Colonic mucosa (tissue), 4 donors: ENCODE data around the gene CD22. TPM values are rescaled to one million over a fixed set of nuclear protein-coding genes. Genes with fewer than 3 reads are reported as not detected.

ENCODE experiments used
- DNase-seq: peaks from one replicate; pipeline ENCODE4 v3.0.0-alpha.2; 2020
- H3K27ac ChIP-seq: fragments of 200-600 bp; one replicate; pipeline ENCODE4 v1.8.0; 2021
- H3K27me3 ChIP-seq: fragments of 200-600 bp; one replicate; pipeline ENCODE4 v1.8.0; 2021
- H3K36me3 ChIP-seq: fragments of 200-600 bp; one replicate; pipeline ENCODE4 v1.8.0; 2021
- H3K4me1 ChIP-seq: fragments of 200-600 bp; one replicate; pipeline ENCODE4 v1.8.0; 2021; ENCODE audit warnings: mild to moderate bottlenecking
- H3K4me3 ChIP-seq: fragments of 200-600 bp; one replicate; pipeline ENCODE4 v1.8.0; 2021
- H3K9ac ChIP-seq, 2 donors: one replicate each; pipeline ENCODE4 v1.7.0; 2013; ENCODE audit warnings: control low read depth in 2 of 2, low read depth in 2 of 2, low read length in 2 of 2
- H3K9me3 ChIP-seq: fragments of 200-600 bp; one replicate; pipeline ENCODE4 v1.8.0; 2021
- intact Hi-C: fragments of 100-400 bp; cut with DNase I; formaldehyde crosslinking; loops from one replicate; pipeline ENCODE4 v1.14.1; 2022
- total RNA-seq, 2 donors: library from RNA; stranded (reverse); fragmentation: NEBNext Ultra II Directional in 1 of 2; extraction: Animal tissue kit (Norgen Biotek cat#: 25700) in 1 of 2; gene quantifications; one replicate each; pipeline ENCODE4 v1.2.1, GENCODE V29; 2021
- TF ChIP-seq, protein P1 (sequence below): fragments of 200-600 bp; IDR thresholded peaks from one replicate; pipeline ENCODE4 v1.8.0; 2022; ENCODE audit warnings: antibody characterized with exemption, mild to moderate bottlenecking
- donor health status: healthy.
- donor health status: DM: no; HTN: no; CAD: no.
- donor health status: DM: no; HTN: no; CAD: no.

CD22 gene
- total RNA-seq, 2 donors from 2014 or later, result 1.6 to 3.0 TPM

- H3K4me3 ChIP-seq, result no peak overlapping the region
- H3K36me3 ChIP-seq, result no peaks in the 10 kb centered on the region
- DNase-seq, result no peak
- H3K27ac ChIP-seq, result no peak overlapping the region
- intact Hi-C loops, result no loop called here
- H3K4me1 ChIP-seq, result no peaks in the 10 kb centered on the region
- TF ChIP-seq, protein P1, sequence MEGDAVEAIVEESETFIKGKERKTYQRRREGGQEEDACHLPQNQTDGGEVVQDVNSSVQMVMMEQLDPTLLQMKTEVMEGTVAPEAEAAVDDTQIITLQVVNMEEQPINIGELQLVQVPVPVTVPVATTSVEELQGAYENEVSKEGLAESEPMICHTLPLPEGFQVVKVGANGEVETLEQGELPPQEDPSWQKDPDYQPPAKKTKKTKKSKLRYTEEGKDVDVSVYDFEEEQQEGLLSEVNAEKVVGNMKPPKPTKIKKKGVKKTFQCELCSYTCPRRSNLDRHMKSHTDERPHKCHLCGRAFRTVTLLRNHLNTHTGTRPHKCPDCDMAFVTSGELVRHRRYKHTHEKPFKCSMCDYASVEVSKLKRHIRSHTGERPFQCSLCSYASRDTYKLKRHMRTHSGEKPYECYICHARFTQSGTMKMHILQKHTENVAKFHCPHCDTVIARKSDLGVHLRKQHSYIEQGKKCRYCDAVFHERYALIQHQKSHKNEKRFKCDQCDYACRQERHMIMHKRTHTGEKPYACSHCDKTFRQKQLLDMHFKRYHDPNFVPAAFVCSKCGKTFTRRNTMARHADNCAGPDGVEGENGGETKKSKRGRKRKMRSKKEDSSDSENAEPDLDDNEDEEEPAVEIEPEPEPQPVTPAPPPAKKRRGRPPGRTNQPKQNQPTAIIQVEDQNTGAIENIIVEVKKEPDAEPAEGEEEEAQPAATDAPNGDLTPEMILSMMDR, result no peak
- H3K9me3 ChIP-seq, result no peaks in the 10 kb centered on the region
- no peaks in the 10 kb centered on the region for H3K27me3 ChIP-seq
- H3K9ac ChIP-seq, result no peak overlapping the region
Measured at GRCh38 chr19:35348911-35349611, 20.1 kb downstream of the CD22 start.

GRCh38 chr19:35349614-35350521 is 20.9 kb downstream of the CD22 start:
- no peaks in the 10 kb centered on the region for H3K27me3 ChIP-seq
- no peak overlapping the region for H3K9ac ChIP-seq
- H3K4me1 ChIP-seq, result no peaks in the 10 kb centered on the region
- no peak overlapping the region for H3K27ac ChIP-seq
- no peak for DNase-seq
- TF ChIP-seq, protein P1, result no peak
- H3K36me3 ChIP-seq, result no peaks in the 10 kb centered on the region
- no peak overlapping the region for H3K4me3 ChIP-seq
- intact Hi-C loops, result loop anchor here (10.0 kb wide), 1 partner anchor 145 kb away; the partner anchor contains the start of gene KRTDAP
- H3K9me3 ChIP-seq, result no peaks in the 10 kb centered on the region

GRCh38 chr19:35350591-35350990 is 21.6 kb downstream of the CD22 start:
- Histone ChIP-seq H3K4me3 (no peak overlapping the region), H3K9ac (no peak overlapping the region), H3K27me3 (no peaks in the 10 kb centered on the region), H3K27ac (no peak overlapping the region), H3K36me3 (no peaks in the 10 kb centered on the region), H3K9me3 (no peaks in the 10 kb centered on the region), H3K4me1 (no peaks in the 10 kb centered on the region)
- TF ChIP-seq, protein P1, result no peak
- DNase-seq, result no peak
- intact Hi-C loops, result loop anchor here (10.0 kb wide), 1 partner anchor 144 kb away; the partner anchor contains the start of gene KRTDAP

GRCh38 chr19:35351411-35352176 is 22.6 kb downstream of the CD22 start:
- Histone ChIP-seq H3K9me3 (no peaks in the 10 kb centered on the region), H3K27ac (no peak overlapping the region), H3K36me3 (no peaks in the 10 kb centered on the region), H3K9ac (no peak overlapping the region), H3K4me1 (no peaks in the 10 kb centered on the region), H3K4me3 (no peak overlapping the region), H3K27me3 (no peaks in the 10 kb centered on the region)
- no peak for DNase-seq
- TF ChIP-seq, protein P1, result no peak
- intact Hi-C loops, result loop anchor here (2.0 to 10.0 kb wide), 2 partner anchors 117 to 143 kb away; partner anchors contain the start of gene KRTDAP

DNA sequence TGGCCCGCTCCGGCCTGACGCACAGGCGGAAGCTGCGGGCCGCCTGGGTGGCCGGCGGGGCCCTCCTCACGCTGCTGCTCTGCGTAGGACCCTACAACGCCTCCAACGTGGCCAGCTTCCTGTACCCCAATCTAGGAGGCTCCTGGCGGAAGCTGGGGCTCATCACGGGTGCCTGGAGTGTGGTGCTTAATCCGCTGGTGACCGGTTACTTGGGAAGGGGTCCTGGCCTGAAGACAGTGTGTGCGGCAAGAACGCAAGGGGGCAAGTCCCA is 23.1 kb downstream of the CD22 start:
- Histone ChIP-seq H3K4me1 (no peaks in the 10 kb centered on the region), H3K27ac (no peak overlapping the region), H3K4me3 (no peak overlapping the region), H3K9me3 (no peaks in the 10 kb centered on the region), H3K36me3 (no peaks in the 10 kb centered on the region), H3K9ac (no peak overlapping the region), H3K27me3 (no peaks in the 10 kb centered on the region)
- TF ChIP-seq, protein P1, result no peak
- no peak for DNase-seq
- intact Hi-C loops, result loop anchor here (2.0 to 10.0 kb wide), 2 partner anchors 117 to 143 kb away; partner anchors contain the start of gene KRTDAP
